NB4 (cell line): ENCODE data around the gene EIF4G3.

Source experiments
- CTCF ChIP-seq: IDR thresholded peaks from one replicate; pipeline ENCODE4 v1.5.1; 2012; ENCODE audit warnings: low read depth, low read length
- MAX ChIP-seq: IDR thresholded peaks from 2 replicates; pipeline ENCODE4 v1.6.1; 2011; ENCODE audit warnings: low read depth, low read length
- MYC ChIP-seq: IDR thresholded peaks from 2 replicates; pipeline ENCODE4 v1.6.1; 2011; ENCODE audit warnings: low read depth, low read length
- POLR2A ChIP-seq: IDR thresholded peaks from 2 replicates; pipeline ENCODE4 v1.6.1; 2011; ENCODE audit warnings: mild to moderate bottlenecking; ENCODE audit not compliant: insufficient read length; ENCODE audit errors: extremely low read depth

- TF ChIP-seq CTCF: no peak
- TF ChIP-seq POLR2A: no peak
- TF ChIP-seq MAX: no peak
- TF ChIP-seq MYC: no peak
Measured at GRCh38 chr1:21124846-21125245, 51.9 kb downstream of the EIF4G3 start.
